CD4-positive, alpha-beta T cell treated with Interferon alpha-2 for 1 hour (primary cell): ENCODE measurements around the gene PTPRZ1.

ENCODE experiments used
- DNase-seq, 2 donors: peaks; one replicate each; pipeline ENCODE4 v3.0.0-alpha.2; 2020 to 2022

PTPRZ1 gene

DNA sequence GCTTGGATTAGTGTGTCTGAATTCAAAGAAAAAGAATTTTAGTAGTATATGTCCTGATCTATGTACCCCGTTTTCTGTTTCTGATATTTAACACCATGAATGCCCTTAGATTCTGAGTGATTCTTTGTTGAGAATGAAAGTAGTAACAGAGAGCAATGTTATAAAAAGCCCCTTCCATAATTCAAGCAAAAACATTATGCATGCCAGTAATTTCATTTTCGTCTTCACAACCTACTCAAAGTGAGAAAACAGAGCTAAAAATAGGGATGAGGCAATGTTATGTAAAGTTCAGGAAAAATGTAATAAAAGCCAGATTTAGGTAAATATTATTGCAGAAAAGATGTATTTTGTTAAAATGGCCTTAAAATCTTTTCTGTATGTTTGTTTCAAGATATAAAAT lies 28.1 kb downstream of the PTPRZ1 start:
- no peak for DNase-seq

GRCh38 chr7:121904120-121904519 lies 31.2 kb downstream of the PTPRZ1 start:
- DNase-seq: no peak

DNA sequence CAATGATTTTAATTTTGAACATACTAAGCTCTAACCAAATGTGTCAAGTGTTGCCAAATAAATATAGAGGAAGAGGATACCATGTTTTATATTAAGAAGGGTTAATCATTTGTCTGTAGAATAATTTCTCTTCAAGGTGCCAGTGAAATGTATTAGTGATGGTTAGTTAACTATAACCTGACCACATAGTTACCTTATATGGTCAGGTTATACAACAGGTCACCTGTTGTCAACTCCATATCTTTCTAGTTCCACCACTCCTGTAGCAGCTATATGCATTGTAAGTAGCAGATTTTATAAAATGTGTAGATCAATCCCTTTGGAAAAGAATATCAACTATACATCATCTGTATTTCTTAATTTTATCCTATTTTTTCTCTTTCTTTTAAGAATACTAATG lies 35.1 kb downstream of the PTPRZ1 start:
- no peak for DNase-seq

GRCh38 chr7:121909716-121910345 lies 36.9 kb downstream of the PTPRZ1 start:
- DNase-seq: no peak

- DNase-seq: no peak
Observed at GRCh38 chr7:121913947-121914675, 41.1 kb downstream of the PTPRZ1 start.

DNA sequence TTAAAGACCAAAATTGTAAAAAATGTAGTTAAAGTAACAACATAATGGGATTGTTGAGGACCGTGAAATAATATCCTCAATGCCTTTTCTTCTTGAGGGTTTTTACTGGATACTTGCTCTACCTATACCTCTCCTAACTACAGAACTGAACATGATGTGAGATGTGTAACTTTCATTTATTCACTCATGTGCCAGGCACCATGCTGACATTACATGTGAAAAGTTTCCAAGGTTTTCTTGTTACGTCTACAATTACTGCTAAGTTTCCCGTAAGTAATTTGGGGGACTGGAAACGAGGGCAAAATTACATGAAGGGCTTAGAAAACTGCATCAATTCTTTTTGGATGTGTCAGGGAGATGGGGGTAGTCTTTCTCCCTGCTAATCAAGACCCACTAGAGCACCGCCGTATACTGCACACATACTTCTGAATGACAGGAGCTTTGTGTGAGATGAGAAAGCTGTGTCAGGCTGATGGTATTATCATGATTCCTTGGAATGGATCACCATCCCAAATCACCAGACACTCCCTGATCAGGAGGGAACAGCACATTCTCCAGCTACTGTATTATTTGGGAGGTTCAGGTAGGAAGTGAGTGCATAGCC lies 41.8 kb downstream of the PTPRZ1 start:
- DNase-seq: no peak

GRCh38 chr7:121916211-121916610 lies 43.2 kb downstream of the PTPRZ1 start:
- DNase-seq: no peak

DNA sequence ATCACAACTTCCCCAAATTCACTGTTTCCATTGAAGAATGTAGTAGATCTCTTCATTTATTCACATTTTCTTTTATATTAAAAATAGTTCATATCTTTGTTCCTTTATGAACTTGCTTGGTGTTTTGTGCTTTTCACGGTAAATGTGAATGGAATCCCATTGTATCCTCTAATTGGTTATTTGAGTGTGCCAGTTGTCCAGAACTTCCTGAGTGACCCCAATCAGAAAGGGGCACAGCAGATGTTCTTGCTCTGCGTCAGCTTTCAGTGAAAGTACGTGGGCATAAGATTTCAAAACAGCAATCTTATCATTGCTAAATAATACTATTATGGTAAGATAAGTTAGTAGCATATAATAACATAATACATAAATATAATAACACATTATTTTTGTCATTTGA lies 47.0 kb downstream of the PTPRZ1 start:
- DNase-seq: no peak

- DNase-seq: no peak
Observed at GRCh38 chr7:121924269-121925186, 51.6 kb downstream of the PTPRZ1 start.

DNA sequence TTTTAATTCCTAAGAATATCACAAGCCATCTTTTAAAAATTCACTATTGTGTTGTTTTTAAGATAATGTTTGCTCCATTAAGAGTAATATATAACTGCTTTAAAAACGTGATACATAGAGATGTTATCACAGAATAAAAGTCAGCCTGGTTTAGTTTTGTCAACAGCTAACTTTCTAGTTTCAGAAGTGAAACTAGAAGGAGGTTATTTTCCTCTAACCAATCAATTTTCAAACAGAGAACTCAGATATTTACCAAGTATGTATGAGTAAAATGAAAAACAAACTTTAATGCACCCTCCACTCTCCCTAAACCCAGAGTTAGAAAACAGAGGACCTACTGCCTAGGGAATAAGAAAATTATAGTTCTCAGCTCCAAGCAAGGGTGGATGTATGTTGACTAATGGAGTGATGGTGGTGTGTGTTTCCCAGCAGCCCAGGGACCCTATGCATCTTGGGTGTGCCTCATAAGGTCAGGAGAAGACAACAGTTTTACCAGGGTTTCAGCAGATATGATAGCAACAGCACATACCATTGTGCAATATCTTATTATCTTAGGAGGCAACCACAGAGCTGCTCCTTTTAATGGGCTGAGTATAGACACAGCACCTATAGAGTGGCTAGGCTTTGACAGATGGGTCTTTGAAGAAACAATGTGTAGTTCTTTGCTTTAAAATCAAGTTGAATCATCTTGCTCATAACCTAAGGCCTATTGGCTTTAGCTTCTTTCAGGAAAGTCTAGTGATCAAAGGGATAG lies 58.4 kb downstream of the PTPRZ1 start:
- DNase-seq: no peak

DNA sequence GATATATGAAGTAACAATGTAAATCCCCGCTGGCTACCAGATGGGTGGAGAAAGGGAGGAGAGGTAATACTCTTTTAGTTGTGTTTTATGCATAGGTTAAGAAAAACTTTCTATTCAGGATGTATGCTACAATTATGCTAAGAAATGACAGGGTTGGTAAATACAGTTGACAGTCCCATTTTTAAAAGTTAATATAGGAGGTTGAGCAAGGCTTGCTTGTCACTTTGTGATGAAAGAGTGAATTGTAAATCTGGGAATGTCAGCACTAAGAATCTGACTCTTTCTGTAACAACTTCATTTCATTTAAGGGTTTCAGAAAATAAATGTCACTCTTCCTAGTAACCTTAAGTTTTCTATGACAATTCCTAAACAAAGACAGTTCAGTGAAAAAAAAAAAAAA lies 59.8 kb downstream of the PTPRZ1 start:
- no peak for DNase-seq

DNA sequence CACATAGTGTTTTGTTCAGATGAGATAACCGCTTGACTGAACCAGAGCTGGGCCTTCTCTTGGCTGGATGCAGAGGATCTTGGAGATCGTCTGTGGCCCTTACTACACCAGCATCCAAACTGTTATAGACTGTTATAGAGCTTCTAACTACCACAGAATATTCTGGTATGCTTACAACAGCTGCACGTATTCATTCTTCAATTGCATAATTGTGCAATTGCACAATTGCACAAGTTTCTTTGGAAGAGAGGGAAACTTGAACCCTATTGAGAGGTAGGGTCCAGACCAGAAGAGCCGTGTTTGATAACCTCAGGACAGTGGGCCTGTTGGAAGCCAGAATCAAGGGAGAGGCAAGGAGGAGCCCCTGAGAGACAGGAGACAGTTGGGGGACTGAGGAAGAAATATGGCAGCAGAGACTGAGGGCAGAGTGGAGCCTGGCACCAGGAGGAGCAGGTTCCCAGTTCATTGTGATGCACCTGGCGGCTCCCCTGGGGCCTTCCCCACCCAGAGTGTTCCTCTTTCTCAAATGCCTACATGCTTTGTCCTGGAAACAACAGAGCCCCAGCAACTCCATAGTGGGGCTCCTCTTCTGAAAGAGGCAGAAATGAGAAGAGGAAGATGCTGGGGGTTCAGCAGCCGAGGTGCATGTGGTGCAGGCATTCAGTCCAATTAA lies 64.1 kb downstream of the PTPRZ1 start:
- DNase-seq: no peak

- DNase-seq: no peak
Observed at GRCh38 chr7:121938429-121938996, 65.6 kb downstream of the PTPRZ1 start.

- DNase-seq: no peak
Observed at GRCh38 chr7:121940918-121941317, 68.0 kb downstream of the PTPRZ1 start.

GRCh38 chr7:121941830-121942229 lies 68.9 kb downstream of the PTPRZ1 start:
- no peak for DNase-seq

GRCh38 chr7:121945066-121945465 lies 72.1 kb downstream of the PTPRZ1 start:
- DNase-seq: no peak

DNA sequence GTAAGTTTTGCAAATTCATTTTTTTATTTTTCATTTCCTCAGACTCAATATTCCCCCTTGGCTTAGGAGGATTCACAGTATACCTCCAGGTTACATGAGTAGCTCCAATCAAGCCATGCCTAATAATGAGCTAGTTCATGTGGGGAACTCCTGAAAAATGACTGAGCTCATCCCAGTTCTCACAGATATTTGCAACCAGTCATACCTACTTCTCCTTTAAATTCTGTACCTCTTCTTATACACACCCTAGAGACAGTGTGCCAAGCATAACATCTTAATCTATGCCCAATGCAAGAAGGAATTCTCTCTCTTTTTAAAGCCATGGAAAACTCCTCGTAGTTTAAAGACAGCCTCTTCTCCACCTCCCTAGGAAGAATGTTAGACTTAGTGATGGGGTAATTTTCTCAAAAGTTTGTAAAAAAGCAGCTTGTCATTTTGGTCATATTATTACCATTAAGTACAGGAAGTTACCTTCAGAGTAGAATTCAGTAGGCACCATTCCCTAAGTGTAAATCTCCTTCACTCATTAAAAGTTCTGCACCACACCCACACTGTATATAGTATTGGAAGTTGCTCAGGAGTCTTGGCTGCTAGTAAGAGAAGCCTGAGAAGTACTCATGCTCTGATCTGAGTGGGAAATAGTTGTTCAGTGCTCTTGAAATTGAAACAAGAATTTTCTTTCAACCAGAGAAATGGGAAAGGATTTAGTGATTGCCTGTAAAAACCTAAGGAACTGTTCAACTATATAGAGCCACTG lies 72.7 kb downstream of the PTPRZ1 start:
- DNase-seq: no peak

- DNase-seq: no peak
Observed at GRCh38 chr7:121953164-121953563, 80.2 kb downstream of the PTPRZ1 start.

DNA sequence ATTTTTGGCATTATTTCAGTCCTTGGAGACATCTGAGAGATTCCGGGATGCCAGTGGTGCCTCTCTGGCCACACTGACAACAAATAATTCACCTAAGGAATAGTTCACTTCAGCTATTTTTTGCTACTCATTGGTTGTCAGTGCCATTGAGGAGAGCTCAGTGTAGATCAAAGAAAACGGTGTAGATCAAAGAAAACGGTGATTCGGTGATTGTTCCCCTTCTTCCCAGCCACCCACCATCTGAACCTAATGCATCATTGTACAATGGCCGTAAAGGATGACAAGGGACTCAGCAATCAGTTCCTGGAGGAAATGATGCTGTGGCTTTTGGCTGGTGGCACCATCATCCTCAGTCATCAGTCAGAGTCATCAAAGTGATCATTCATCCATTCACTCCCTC lies 80.6 kb downstream of the PTPRZ1 start:
- no peak for DNase-seq

DNA sequence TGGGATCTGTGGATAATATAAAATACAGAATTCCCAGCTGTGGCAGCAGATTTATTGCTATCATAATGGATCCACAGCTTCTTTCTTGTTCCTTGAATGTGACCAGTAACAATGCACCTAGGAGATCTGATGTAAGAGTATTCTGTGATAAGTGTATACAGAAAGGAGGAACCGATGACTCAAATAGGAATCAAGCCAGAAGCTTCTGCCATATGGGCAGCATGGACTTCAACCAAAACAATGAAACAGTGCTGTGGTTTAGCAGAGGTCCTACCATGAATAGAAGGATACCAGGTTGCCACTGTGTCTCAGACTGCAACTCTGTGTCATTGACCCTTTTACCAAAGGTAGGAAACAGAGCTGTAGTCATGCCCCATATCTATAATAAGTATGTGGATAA lies 81.8 kb downstream of the PTPRZ1 start:
- no peak for DNase-seq

DNA sequence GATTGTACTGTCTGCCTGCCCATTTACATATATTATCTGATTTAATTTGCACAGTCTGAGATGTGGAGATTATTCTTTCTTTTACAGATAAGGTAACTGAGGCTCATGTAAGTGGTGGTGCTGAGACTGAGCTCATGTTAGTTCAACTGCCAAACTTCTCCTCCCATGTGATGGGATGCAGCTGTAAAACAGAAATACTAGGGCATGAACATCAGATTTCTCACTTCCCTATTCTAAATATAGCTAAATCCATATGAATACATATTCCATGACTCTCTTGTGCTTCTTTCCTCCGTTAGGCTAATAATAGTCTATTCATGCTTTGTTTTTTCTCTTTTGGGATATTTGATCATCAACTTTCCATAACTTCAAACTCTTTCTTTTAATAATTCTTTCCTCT lies 84.7 kb downstream of the PTPRZ1 start:
- no peak for DNase-seq
